ENCODE results near the gene CKAP2L.

DNA sequence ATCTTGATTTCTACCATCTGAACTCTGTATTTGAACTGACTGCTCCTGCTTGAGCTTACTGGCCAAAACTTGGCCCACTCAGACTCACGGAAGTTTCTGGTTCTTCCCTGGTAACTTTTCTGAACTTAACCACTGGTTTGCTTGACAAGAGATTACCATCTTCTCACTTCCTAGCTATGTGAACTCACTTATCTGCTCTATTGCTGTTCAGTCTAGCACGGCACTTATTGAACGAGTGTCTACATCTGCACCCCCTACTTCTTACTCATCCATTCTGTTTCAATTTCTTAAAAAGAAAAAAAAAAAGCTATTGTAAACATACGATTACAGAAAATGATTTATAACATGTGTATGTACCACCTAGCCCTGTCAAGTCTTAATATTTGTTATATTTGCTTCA lies 9.0 kb downstream of the CKAP2L start:
- TF ChIP-seq, protein P1, sequence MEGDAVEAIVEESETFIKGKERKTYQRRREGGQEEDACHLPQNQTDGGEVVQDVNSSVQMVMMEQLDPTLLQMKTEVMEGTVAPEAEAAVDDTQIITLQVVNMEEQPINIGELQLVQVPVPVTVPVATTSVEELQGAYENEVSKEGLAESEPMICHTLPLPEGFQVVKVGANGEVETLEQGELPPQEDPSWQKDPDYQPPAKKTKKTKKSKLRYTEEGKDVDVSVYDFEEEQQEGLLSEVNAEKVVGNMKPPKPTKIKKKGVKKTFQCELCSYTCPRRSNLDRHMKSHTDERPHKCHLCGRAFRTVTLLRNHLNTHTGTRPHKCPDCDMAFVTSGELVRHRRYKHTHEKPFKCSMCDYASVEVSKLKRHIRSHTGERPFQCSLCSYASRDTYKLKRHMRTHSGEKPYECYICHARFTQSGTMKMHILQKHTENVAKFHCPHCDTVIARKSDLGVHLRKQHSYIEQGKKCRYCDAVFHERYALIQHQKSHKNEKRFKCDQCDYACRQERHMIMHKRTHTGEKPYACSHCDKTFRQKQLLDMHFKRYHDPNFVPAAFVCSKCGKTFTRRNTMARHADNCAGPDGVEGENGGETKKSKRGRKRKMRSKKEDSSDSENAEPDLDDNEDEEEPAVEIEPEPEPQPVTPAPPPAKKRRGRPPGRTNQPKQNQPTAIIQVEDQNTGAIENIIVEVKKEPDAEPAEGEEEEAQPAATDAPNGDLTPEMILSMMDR (IDR thresholded peaks at IDR 0.05), result no peak
- no peak for TF ChIP-seq POLR2AphosphoS5 (IDR thresholded peaks at IDR 0.05)
- no peak for TF ChIP-seq POLR2A (IDR thresholded peaks at IDR 0.05)
- TF ChIP-seq EP300 (IDR thresholded peaks at IDR 0.05), result no peak

All from sigmoid colon (tissue), 4 donors.